PC-9 (cell line): ENCODE measurements around the gene TIMM17B. TPM values are rescaled to one million over a fixed set of nuclear protein-coding genes. Genes with fewer than 3 reads are reported as not detected.

Source experiments
- BruUV-seq: library from RNA; stranded (reverse); fragments of 400-500 nt; replicated peaks from 2 replicates; lab custom pipeline; 2021; lab: Mats Ljungman, UMichigan
- CTCF ChIA-PET: fragments of 300-600 bp; sonication (Branson Sonifier 250); formaldehyde crosslinking; loops from one replicate; lab custom pipeline; 2022; ENCODE audit warnings: antibody characterized with exemption; lab: Charles Lee
- POLR2A ChIA-PET: fragments of 300-600 bp; sonication (Branson Sonifier 250); formaldehyde crosslinking; loops from one replicate; lab custom pipeline; 2022; ENCODE audit warnings: antibody characterized with exemption; ENCODE audit not compliant: unreplicated experiment; lab: Charles Lee
- DNase-seq, 2 experiments: peaks; one replicate each; pipeline versions ENCODE4 v3.0.0 to v3.0.0-alpha.2; 2015 to 2022; ENCODE audit warnings: mixed read lengths in 1 of 2
- H2AFZ ChIP-seq: fragments of 200-600 bp; sonication (generic); 2 replicates; pipeline ENCODE4 v1.8.1; 2017; ENCODE audit warnings: antibody characterized with exemption
- H3F3A ChIP-seq: fragments of 200-600 bp; sonication (generic); 2 replicates; pipeline ENCODE4 v1.8.1; 2017; ENCODE audit warnings: antibody characterized with exemption, mild to moderate bottlenecking, low read depth; ENCODE audit not compliant: insufficient read depth
- H3K27ac ChIP-seq: fragments of 200-600 bp; sonication (generic); 2 replicates; pipeline ENCODE4 v1.6.1; 2016; ENCODE audit warnings: mixed run types
- H3K27me3 ChIP-seq: fragments of 200-600 bp; sonication (generic); 2 replicates; pipeline ENCODE4 v1.6.1; 2016; ENCODE audit warnings: low read depth, mixed run types; ENCODE audit not compliant: insufficient read depth
- H3K36me3 ChIP-seq: fragments of 200-600 bp; sonication (generic); 2 replicates; pipeline ENCODE4 v1.6.1; 2016; ENCODE audit warnings: low read depth, mixed run types
- H3K4me1 ChIP-seq: fragments of 200-600 bp; sonication (generic); replicated peaks from 2 replicates; pipeline ENCODE4 v1.6.1; 2016; ENCODE audit warnings: mixed run types; ENCODE audit not compliant: insufficient read depth
- H3K4me2 ChIP-seq: fragments of 200-600 bp; sonication (generic); 2 replicates; pipeline ENCODE4 v1.6.1; 2017; ENCODE audit warnings: mixed run types
- H3K4me3 ChIP-seq: fragments of 200-600 bp; sonication (generic); 2 replicates; pipeline ENCODE4 v1.6.1; 2016; ENCODE audit warnings: mixed run types
- H3K79me2 ChIP-seq: fragments of 200-600 bp; sonication (generic); 2 replicates; pipeline ENCODE4 v1.6.1; 2017; ENCODE audit warnings: low read depth, mixed run types
- H3K9me2 ChIP-seq: fragments of 200-600 bp; sonication (generic); 2 replicates; pipeline ENCODE4 v1.8.1; 2017; ENCODE audit warnings: mild to moderate bottlenecking; ENCODE audit not compliant: insufficient read depth
- H3K9me3 ChIP-seq: fragments of 200-600 bp; sonication (generic); 2 replicates; pipeline ENCODE4 v1.8.1; 2016; ENCODE audit warnings: low read depth; ENCODE audit not compliant: insufficient read depth
- H4K20me1 ChIP-seq: fragments of 200-600 bp; sonication (generic); 2 replicates; pipeline ENCODE4 v1.8.1; 2017; ENCODE audit not compliant: insufficient read depth
- EZH2 ChIP-seq: fragments of 200-600 bp; sonication (generic); IDR thresholded peaks from 2 replicates; pipeline ENCODE4 v1.8.0; 2017; ENCODE audit warnings: antibody characterized with exemption, low read depth
- intact Hi-C: fragments of 100-400 bp; cut with micrococcal nuclease; formaldehyde crosslinking; loops from one replicate; pipeline ENCODE4 v1.10.0; 2022; ENCODE audit not compliant: unreplicated experiment
- total RNA-seq: library from RNA; stranded (reverse); gene quantifications from 2 replicates; pipeline ENCODE4 v1.2.3, GENCODE V29; 2021
- TF ChIP-seq, protein P1 (sequence below): fragments of 200-600 bp; sonication (generic); conservative IDR thresholded peaks from 2 replicates; pipeline ENCODE4 v1.6.1; 2017; ENCODE audit warnings: mixed run types, antibody characterized with exemption, mild to moderate bottlenecking, moderate library complexity

TIMM17B gene
- total RNA-seq, 1 experiment from 2014 or later = 44.9 TPM

- TF ChIP-seq EZH2 = no peak
- TF ChIP-seq, protein P1, sequence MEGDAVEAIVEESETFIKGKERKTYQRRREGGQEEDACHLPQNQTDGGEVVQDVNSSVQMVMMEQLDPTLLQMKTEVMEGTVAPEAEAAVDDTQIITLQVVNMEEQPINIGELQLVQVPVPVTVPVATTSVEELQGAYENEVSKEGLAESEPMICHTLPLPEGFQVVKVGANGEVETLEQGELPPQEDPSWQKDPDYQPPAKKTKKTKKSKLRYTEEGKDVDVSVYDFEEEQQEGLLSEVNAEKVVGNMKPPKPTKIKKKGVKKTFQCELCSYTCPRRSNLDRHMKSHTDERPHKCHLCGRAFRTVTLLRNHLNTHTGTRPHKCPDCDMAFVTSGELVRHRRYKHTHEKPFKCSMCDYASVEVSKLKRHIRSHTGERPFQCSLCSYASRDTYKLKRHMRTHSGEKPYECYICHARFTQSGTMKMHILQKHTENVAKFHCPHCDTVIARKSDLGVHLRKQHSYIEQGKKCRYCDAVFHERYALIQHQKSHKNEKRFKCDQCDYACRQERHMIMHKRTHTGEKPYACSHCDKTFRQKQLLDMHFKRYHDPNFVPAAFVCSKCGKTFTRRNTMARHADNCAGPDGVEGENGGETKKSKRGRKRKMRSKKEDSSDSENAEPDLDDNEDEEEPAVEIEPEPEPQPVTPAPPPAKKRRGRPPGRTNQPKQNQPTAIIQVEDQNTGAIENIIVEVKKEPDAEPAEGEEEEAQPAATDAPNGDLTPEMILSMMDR = no peak
Observed at GRCh38 chrX:48908600-48908999, 11.0 kb upstream of the TIMM17B start.

DNA sequence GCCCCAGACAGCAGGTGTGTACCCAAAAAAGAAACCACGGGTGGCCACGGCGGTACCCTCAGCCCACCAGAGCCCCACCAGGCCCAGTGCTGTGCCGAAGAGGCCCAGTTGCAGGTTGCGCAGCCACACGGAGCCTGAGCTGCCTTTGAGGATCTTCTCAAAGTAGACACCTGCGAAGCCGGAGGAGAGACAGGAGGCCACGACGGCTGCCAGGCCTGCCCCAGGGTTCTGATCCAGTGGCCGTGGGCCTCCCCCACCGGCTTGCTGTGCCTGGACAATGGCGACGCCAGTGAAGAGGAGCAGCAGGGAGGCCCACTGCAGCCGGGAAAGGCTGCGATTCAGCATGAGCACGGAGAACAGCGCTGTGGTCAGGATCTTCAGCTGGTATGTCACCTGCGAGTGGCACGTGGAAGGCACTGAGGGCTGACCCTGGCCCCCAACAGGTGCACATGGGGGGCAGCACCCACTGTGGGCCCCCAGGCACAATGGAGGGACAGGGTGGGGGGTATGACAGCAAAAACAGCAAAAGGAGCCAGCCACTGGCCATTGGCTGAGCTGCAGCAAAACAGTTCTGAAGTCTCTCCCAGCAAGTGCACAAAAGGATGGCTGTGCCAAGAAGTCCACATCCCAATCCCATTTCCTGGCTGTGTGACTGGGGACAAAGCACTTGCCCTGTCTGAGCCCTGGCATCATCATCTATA lies 7.7 kb upstream of the TIMM17B start:
- POLR2A ChIA-PET = no interaction called here
- H3K4me1 ChIP-seq = no peaks in the 10 kb centered on the region

More at GRCh38 chrX:48908600-48908999, 11.0 kb upstream of the TIMM17B start:
- no peaks in the 10 kb centered on the region for H3K9me3 ChIP-seq
- no peak overlapping the region for H3K4me2 ChIP-seq
- no peak overlapping the region for H2AFZ ChIP-seq
- peak in 1 of 2 experiments; percentile 59 for DNase-seq
- intact Hi-C loops = no loop called here
- no TSS peak for BruUV-seq
- no peak overlapping the region for H3K4me3 ChIP-seq
- H3K36me3 ChIP-seq = no peaks in the 10 kb centered on the region
- H3K27ac ChIP-seq = no peak overlapping the region
- CTCF ChIA-PET = no interaction called here
- no peaks in the 10 kb centered on the region for H3K9me2 ChIP-seq
- POLR2A ChIA-PET = no interaction called here
- H3K27me3 ChIP-seq = no peaks in the 10 kb centered on the region
- no peaks in the 10 kb centered on the region for H3F3A ChIP-seq
- H3K4me1 ChIP-seq = no peaks in the 10 kb centered on the region
- H3K79me2 ChIP-seq = peaks cover 13% of the 10 kb centered on the region
- H4K20me1 ChIP-seq = no peaks in the 10 kb centered on the region

DNA sequence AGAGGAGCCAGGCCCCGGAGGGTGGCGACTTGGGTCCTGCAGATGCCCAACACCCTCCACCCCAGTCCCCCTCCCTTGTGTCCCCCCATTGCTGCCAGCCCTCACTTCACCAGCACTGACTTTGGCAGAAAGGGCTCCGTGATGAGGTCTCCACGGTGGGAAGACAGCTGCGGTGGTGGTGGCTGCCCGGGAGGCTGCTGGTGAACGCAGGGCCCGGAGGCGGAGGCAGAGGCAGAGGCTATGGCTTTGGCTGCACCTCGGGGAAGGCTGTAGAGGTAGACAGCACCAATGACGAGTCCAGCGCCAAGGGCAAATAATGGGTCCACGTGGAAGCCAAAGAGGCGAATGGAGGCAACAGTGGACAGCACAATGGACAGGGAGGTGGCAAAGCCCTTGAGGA lies 7.1 kb upstream of the TIMM17B start:
- Histone ChIP-seq H3K4me1 (no peaks in the 10 kb centered on the region), H3K4me2 (no peak overlapping the region), H3F3A (no peaks in the 10 kb centered on the region), H3K27me3 (no peaks in the 10 kb centered on the region), H3K36me3 (no peaks in the 10 kb centered on the region), H3K9me3 (no peaks in the 10 kb centered on the region), H3K79me2 (peaks cover 3% of the 10 kb centered on the region; the same call in 1 of the 2 replicates), H3K27ac (no peak overlapping the region), H3K4me3 (no peak overlapping the region), H3K9me2 (no peaks in the 10 kb centered on the region), H4K20me1 (no peaks in the 10 kb centered on the region), H2AFZ (no peak overlapping the region)
- intact Hi-C loops = no loop called here
- BruUV-seq = no TSS peak
- ChIA-PET CTCF (no interaction called here), POLR2A (no interaction called here)
- TF ChIP-seq, protein P1 = no peak
- no peak for DNase-seq

More for the DNA sequence above, 7.7 kb upstream of the TIMM17B start:
- Histone ChIP-seq H3K27ac (no peak overlapping the region), H2AFZ (no peak overlapping the region), H4K20me1 (no peaks in the 10 kb centered on the region), H3K9me3 (no peaks in the 10 kb centered on the region), H3K4me3 (no peak overlapping the region), H3K4me2 (no peak overlapping the region), H3K9me2 (no peaks in the 10 kb centered on the region), H3K36me3 (no peaks in the 10 kb centered on the region), H3K79me2 (peaks cover 3% of the 10 kb centered on the region), H3F3A (no peaks in the 10 kb centered on the region), H3K27me3 (no peaks in the 10 kb centered on the region)
- intact Hi-C loops = no loop called here
- no peak for DNase-seq
- no TSS peak for BruUV-seq
- CTCF ChIA-PET = no interaction called here
- TF ChIP-seq, protein P1 = no peak
- TF ChIP-seq EZH2 = no peak
